ENCODE measurements around the gene STRN. TPM values are rescaled to one million over a fixed set of nuclear protein-coding genes. Genes with fewer than 3 reads are reported as not detected.
A peak's percentile ranks its signal among the peaks of the same experiment; 100 is the strongest.
"Not testable (repeated sequence)": the region's sequence is repeated elsewhere in the genome, so short reads cannot be mapped to it uniquely, and the experiment has no call there.

Gene STRN
- total and polyA plus RNA-seq, 11 donors, result 9.2 to 101 (median 62.7) TPM

- H3K4me1 ChIP-seq, result peaks cover 0 to 33% (median 20%) of the 10 kb centered on the region in 12 donors
- H3K9me3 ChIP-seq, result no peaks in the 10 kb centered on the region
- H3K27me3 ChIP-seq, result no peaks in the 10 kb centered on the region
- no peaks in the 10 kb centered on the region for H3K36me3 ChIP-seq
- intact Hi-C loops (cut with DNase I), result no loop called here
- no peak overlapping the region for H3K27ac ChIP-seq
- ATAC-seq, result no peak
- no peak for DNase-seq
- H3K4me3 ChIP-seq, result no peak overlapping the region
- WGBS, 4 donors, result 69 to 79% (median 75%) methylated on average over 1 of the region's 1 CpG
- no peak for TF ChIP-seq POLR2A (IDR thresholded peaks at IDR 0.05)
- TF ChIP-seq CTCF (IDR thresholded peaks at IDR 0.05), result no peak
Measured at GRCh38 chr2:36949845-36950244, 16.5 kb downstream of the STRN start.

- H3K36me3 ChIP-seq; ATAC-seq; intact Hi-C loops (cut with DNase I); H3K4me3 ChIP-seq; H3K27me3 ChIP-seq; H3K27ac ChIP-seq; H3K9me3 ChIP-seq; DNase-seq: not testable (repeated sequence)
- 89 to 93% (median 90%) methylated on average over 10 of the region's 10 CpGs for WGBS, 4 donors
- peaks cover 0 to 12% (median 1%) of the 10 kb centered on the region in 12 donors for H3K4me1 ChIP-seq
Measured at GRCh38 chr2:36945240-36945639, 21.1 kb downstream of the STRN start.

GRCh38 chr2:36941867-36942266 lies 24.5 kb downstream of the STRN start:
- WGBS, 4 donors, result 39 to 58% (median 47%) methylated on average over 4 of the region's 4 CpGs
- H3K27ac ChIP-seq, result peak overlapping the region in 5 of 12 donors; percentile 10 to 43 (median 31)
- no peak for TF ChIP-seq CTCF (IDR thresholded peaks at IDR 0.05)
- no peak for TF ChIP-seq POLR2A (IDR thresholded peaks at IDR 0.05)
- ATAC-seq (peak in 2 of 4 donors; percentile 43 to 44), DNase-seq (no peak)
- no peaks in the 10 kb centered on the region for H3K9me3 ChIP-seq
- peaks cover 0 to 12% (median 0%) of the 10 kb centered on the region in 12 donors for H3K4me1 ChIP-seq
- no peak overlapping the region for H3K4me3 ChIP-seq
- H3K27me3 ChIP-seq, result no peaks in the 10 kb centered on the region
- H3K36me3 ChIP-seq, result no peaks in the 10 kb centered on the region
- intact Hi-C loops (cut with DNase I), result no loop called here

- ATAC-seq; intact Hi-C loops (cut with DNase I); H3K4me1 ChIP-seq; H3K9me3 ChIP-seq; H3K4me3 ChIP-seq; H3K27me3 ChIP-seq; H3K27ac ChIP-seq; DNase-seq; H3K36me3 ChIP-seq: not testable (repeated sequence)
Measured at GRCh38 chr2:36936526-36936925, 29.8 kb downstream of the STRN start.

- DNase-seq; H3K27me3 ChIP-seq; H3K4me3 ChIP-seq; H3K9me3 ChIP-seq; ATAC-seq; H3K36me3 ChIP-seq; intact Hi-C loops (cut with DNase I): not testable (repeated sequence)
- WGBS, 4 donors, result 96 to 99% (median 97%) methylated on average over 6 of the region's 6 CpGs
- Histone ChIP-seq H3K4me1 (peaks cover 0 to 24% (median 11%) of the 10 kb centered on the region in 12 donors), H3K27ac (peak overlapping the region in 4 of 12 donors; percentile 60 to 73 (median 72))
Measured at GRCh38 chr2:36931688-36932087, 34.6 kb downstream of the STRN start.

GRCh38 chr2:36930787-36931410 lies 35.4 kb downstream of the STRN start:
- ATAC-seq; DNase-seq; H3K4me3 ChIP-seq; H3K36me3 ChIP-seq; H3K27me3 ChIP-seq; intact Hi-C loops (cut with DNase I); H3K9me3 ChIP-seq: not testable (repeated sequence)
- WGBS, 4 donors, result 34 to 46% (median 45%) methylated on average over 7 of the region's 7 CpGs
- Histone ChIP-seq H3K4me1 (peaks cover 0 to 30% (median 15%) of the 10 kb centered on the region in 12 donors), H3K27ac (peak overlapping the region; percentile 50 to 81 (median 72))

- ATAC-seq; H3K27me3 ChIP-seq; intact Hi-C loops (cut with DNase I); H3K9me3 ChIP-seq; DNase-seq: not testable (repeated sequence)
- Histone ChIP-seq H3K4me1 (peaks cover 0 to 36% (median 16%) of the 10 kb centered on the region in 12 donors), H3K36me3 (peaks cover 0 to 12% (median 0%) of the 10 kb centered on the region in 9 donors), H3K27ac (peak overlapping the region in 10 of 12 donors; percentile 15 to 73 (median 40)), H3K4me3 (peak overlapping the region in 2 of 12 donors; percentile 3 to 6)
- WGBS, 4 donors, result 32 to 43% (median 39%) methylated on average over 5 of the region's 5 CpGs
Measured at GRCh38 chr2:36926175-36927132, 39.9 kb downstream of the STRN start.

GRCh38 chr2:36922629-36923028 lies 43.7 kb downstream of the STRN start:
- DNase-seq; intact Hi-C loops (cut with DNase I); H3K4me3 ChIP-seq; H3K27me3 ChIP-seq; H3K27ac ChIP-seq; ATAC-seq; H3K9me3 ChIP-seq: not testable (repeated sequence)
- WGBS, 4 donors, result 96 to 99% (median 97%) methylated on average over 10 of the region's 10 CpGs
- peaks cover 0 to 37% (median 20%) of the 10 kb centered on the region in 12 donors for H3K4me1 ChIP-seq
- H3K36me3 ChIP-seq, result peaks cover 0 to 12% (median 0%) of the 10 kb centered on the region in 9 donors
